Measurements from ENCODE around the gene ABCC1.

ABCC1 gene

GRCh38 chr16:16003719-16004313, 54.4 kb downstream of the ABCC1 start:
- Histone ChIP-seq H3K36me3 (ENCODE audit: insufficient read depth, low read length) (peaks cover 10% of the 10 kb centered on the region), H4K20me1 (ENCODE audit: insufficient read depth, low read length) (peaks cover 17% of the 10 kb centered on the region; the same call in 1 of the 2 replicates), H3K9me3 (ENCODE audit: insufficient read depth, low read length, severe bottlenecking) (no peaks in the 10 kb centered on the region), H3K4me3 (ENCODE audit: low read depth in 1 of 2, low read length in 2 of 2) (no peak overlapping the region), H3K4me2 (ENCODE audit: insufficient read depth, low read length) (no peak overlapping the region), H2AFZ (ENCODE audit: low read depth, low read length) (no peak overlapping the region), H3K27me3 (ENCODE audit: insufficient read depth, low read length, poor library complexity) (no peaks in the 10 kb centered on the region), H3K79me2 (ENCODE audit: insufficient read depth, low read length) (peaks cover 65% of the 10 kb centered on the region), H3K4me1 (ENCODE audit: insufficient read depth, low read length) (no peaks in the 10 kb centered on the region), H3K27ac (ENCODE audit: low read length) (no peak overlapping the region), H3K9ac (ENCODE audit: low read depth, low read length) (no peak overlapping the region)
- no peak for DNase-seq
- no peak for TF ChIP-seq EZH2 (IDR thresholded peaks at IDR 0.05; ENCODE audit: borderline replicate concordance, low read depth, low read length, severe bottlenecking)
- TF ChIP-seq CTCF (IDR thresholded peaks at IDR 0.05; ENCODE audit: borderline replicate concordance, extremely low read depth, low read length, poor library complexity, severe bottlenecking): no peak
- ATAC-seq (ENCODE audit: insufficient read depth, low read depth): no peak

- Histone ChIP-seq H3K27me3 (ENCODE audit: insufficient read depth, low read length, poor library complexity) (no peaks in the 10 kb centered on the region), H4K20me1 (ENCODE audit: insufficient read depth, low read length) (peaks cover 21% of the 10 kb centered on the region; the same call in 1 of the 2 replicates), H3K36me3 (ENCODE audit: insufficient read depth, low read length) (peaks cover 15% of the 10 kb centered on the region), H2AFZ (ENCODE audit: low read depth, low read length) (no peak overlapping the region), H3K4me3 (ENCODE audit: low read depth in 1 of 2, low read length in 2 of 2) (no peak overlapping the region), H3K9me3 (ENCODE audit: insufficient read depth, low read length, severe bottlenecking) (no peaks in the 10 kb centered on the region), H3K27ac (ENCODE audit: low read length) (no peak overlapping the region), H3K79me2 (ENCODE audit: insufficient read depth, low read length) (peaks cover 65% of the 10 kb centered on the region), H3K4me1 (ENCODE audit: insufficient read depth, low read length) (no peaks in the 10 kb centered on the region), H3K9ac (ENCODE audit: low read depth, low read length) (no peak overlapping the region), H3K4me2 (ENCODE audit: insufficient read depth, low read length) (no peak overlapping the region)
- DNase-seq (no peak), ATAC-seq (ENCODE audit: insufficient read depth, low read depth) (no peak)
- TF ChIP-seq EZH2 (IDR thresholded peaks at IDR 0.05; ENCODE audit: borderline replicate concordance, low read depth, low read length, severe bottlenecking) (no peak), CTCF (IDR thresholded peaks at IDR 0.05; ENCODE audit: borderline replicate concordance, extremely low read depth, low read length, poor library complexity, severe bottlenecking) (no peak)
Observed at GRCh38 chr16:16004314-16004749, 54.9 kb downstream of the ABCC1 start.

GRCh38 chr16:16005721-16006120, 56.3 kb downstream of the ABCC1 start:
- no peaks in the 10 kb centered on the region for H3K9me3 ChIP-seq (ENCODE audit: insufficient read depth, low read length, severe bottlenecking)
- ATAC-seq (ENCODE audit: insufficient read depth, low read depth) (no peak), DNase-seq (no peak)
- H3K79me2 ChIP-seq (ENCODE audit: insufficient read depth, low read length): peaks cover 58% of the 10 kb centered on the region
- no peaks in the 10 kb centered on the region for H3K4me1 ChIP-seq (ENCODE audit: insufficient read depth, low read length)
- TF ChIP-seq EZH2 (IDR thresholded peaks at IDR 0.05; ENCODE audit: borderline replicate concordance, low read depth, low read length, severe bottlenecking): no peak
- no peak for TF ChIP-seq CTCF (IDR thresholded peaks at IDR 0.05; ENCODE audit: borderline replicate concordance, extremely low read depth, low read length, poor library complexity, severe bottlenecking)
- no peaks in the 10 kb centered on the region for H3K27me3 ChIP-seq (ENCODE audit: insufficient read depth, low read length, poor library complexity)
- H3K36me3 ChIP-seq (ENCODE audit: insufficient read depth, low read length): peaks cover 28% of the 10 kb centered on the region
- H3K9ac ChIP-seq (ENCODE audit: low read depth, low read length): no peak overlapping the region
- H4K20me1 ChIP-seq (ENCODE audit: insufficient read depth, low read length): peaks cover 24% of the 10 kb centered on the region; the same call in 1 of the 2 replicates
- H3K27ac ChIP-seq (ENCODE audit: low read length): no peak overlapping the region
- no peak overlapping the region for H2AFZ ChIP-seq (ENCODE audit: low read depth, low read length)
- H3K4me2 ChIP-seq (ENCODE audit: insufficient read depth, low read length): no peak overlapping the region
- no peak overlapping the region for H3K4me3 ChIP-seq (ENCODE audit: low read depth in 1 of 2, low read length in 2 of 2)

Measured in DND-41 (cell line).